SKM-1 treated with dmso at 0.1 percent for 144 hours (cell line): ENCODE results near the gene C14orf93.

Source experiments
- DNase-seq: peaks from one replicate; lab custom pipeline; 2025; ENCODE audit not compliant: unreplicated experiment; lab: John Stamatoyannopoulos, UW

C14orf93 gene

GRCh38 chr14:23009939-23010726 is at the start of gene C14orf93:
Gene C14orf93, minus strand, starts transcription at chr14:23010143. Its CDS starts 11,120 bp downstream, at chr14:22999023.
- peak; percentile 15 for DNase-seq

DNA sequence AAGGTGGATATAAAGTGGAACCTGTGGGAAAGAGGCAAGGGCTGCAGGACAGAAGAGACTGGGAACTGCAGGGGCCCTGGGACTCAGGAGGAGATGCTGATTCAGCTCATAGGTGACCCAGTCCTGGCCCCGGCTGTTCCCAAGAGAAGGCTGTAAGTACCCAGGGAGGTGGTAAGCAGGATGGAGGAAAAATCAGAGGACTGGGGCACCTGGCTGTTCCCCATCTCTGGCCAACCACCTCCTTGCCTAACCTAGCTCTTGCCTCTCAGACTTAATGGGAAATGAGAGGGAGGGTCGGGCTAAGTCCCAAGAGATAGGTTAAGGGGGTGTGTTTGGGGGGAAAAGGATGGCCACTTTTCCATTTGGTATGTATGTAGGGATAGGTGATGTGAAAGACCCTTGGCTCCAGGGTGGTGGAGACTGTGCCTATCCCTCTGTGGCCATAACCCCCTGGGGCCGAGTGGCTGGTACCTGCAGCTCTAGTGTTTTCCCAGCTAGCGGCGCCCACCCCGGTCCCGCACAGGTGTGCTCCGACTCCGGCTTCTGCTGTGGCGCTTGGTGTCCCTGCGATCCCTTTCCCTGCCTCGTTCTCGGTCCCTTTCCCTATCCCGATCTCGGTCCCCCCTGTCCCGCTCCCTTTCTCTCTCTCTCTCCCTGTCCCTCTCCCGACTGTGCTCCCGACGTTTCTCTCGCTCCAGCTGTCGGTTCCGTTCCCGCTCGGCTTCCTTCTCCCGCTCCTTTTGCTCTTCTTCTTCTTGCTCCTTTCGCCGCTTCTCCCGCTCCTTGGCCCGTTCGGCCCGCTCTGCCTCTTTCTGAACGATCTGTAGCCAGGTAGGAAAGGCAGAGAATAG is 48.9 kb upstream of the C14orf93 start:
- DNase-seq: no peak

DNA sequence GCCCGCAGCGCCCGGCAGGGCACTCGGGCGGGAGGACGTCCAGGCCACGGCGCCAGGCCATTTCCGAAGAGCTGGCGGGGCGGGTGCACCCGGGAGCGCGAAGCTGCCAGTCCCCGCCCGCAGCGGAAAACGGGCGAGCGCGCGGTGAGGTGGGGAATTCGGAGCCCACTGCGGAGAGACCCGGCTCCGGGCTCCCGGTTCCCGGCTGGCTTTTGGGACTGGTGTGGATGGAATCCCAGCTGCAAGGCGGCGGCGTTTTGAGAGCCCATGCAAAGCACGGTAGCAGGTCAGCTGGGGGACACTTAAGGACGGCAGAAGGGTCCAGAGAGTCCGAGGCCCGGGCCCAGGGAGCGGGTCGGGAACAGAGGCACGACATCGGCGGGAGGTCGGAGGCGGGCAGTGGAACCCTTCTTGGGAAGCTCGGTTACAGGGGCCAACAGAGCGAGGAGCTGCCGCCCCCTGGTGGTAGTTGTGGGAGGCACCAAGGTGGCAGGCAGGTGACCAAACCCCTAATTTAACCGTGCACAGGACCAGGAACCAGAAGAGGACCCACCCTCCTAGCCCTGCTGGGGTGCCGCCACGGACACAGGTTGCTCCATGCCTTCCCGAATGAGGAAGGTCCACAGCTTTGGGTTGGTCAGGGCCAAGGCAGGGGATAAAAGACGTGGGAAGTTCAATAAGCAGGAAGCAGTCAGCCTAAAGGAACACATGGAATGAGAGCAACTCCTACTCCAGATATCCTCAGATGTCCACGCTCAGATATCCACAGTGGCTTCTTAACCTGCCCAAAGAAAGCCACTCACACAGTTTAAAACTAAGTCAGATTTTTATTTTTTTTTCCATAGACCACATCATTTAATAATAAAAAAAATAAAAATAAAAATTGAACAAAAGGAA is 48.1 kb upstream of the C14orf93 start:
- DNase-seq: no peak

- no peak for DNase-seq
Measured at GRCh38 chr14:23056956-23057756, 47.2 kb upstream of the C14orf93 start, which contains the start of gene CDH24. Gene CDH24, minus strand, starts transcription at chr14:23057520. Its CDS starts 1,787 bp downstream, at chr14:23055733.

GRCh38 chr14:23056145-23056955 is 46.4 kb upstream of the C14orf93 start:
- DNase-seq: no peak

- no peak for DNase-seq
Measured at GRCh38 chr14:23055621-23056144, 45.7 kb upstream of the C14orf93 start.

GRCh38 chr14:23055147-23055550 is 45.2 kb upstream of the C14orf93 start:
- no peak for DNase-seq

DNA sequence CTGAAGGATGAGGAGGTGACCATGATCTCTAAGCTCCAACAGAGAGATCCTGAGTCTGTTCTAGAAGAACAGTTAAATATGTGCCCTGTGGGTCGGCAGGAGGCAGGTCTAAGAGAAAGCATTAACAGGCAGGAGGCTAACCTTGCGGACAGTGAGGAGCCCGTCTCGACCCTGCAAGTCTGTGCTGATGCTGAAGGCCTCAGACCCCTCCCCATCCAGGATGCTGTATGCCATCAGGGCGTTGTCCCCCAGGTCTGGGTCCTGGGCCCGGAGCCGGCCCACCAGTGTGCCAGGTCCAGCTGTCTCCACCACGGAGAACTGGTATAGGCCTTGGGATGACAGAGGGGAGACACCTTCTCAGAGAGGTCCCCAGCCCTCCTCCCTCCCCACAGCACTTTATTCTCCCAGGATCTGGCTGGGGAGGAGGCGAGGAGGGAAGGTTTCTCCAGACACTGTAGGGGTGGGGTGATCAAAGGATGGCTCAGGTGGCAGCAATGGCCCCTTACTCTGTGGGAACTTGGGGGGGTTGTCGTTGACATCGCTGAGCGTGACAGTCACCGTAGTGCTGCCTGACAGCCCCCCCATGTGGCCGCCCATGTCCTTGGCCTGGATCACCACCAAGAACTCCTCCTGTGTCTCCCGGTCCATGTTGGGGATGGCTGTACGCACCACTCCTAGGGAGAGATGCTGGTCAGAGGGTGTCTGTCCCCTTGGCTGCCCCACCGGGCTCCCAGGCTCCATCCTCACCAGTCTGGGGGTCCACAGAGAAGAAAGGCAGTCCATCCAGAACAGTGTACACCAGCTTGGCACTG is 44.3 kb upstream of the C14orf93 start:
- DNase-seq: no peak

DNA sequence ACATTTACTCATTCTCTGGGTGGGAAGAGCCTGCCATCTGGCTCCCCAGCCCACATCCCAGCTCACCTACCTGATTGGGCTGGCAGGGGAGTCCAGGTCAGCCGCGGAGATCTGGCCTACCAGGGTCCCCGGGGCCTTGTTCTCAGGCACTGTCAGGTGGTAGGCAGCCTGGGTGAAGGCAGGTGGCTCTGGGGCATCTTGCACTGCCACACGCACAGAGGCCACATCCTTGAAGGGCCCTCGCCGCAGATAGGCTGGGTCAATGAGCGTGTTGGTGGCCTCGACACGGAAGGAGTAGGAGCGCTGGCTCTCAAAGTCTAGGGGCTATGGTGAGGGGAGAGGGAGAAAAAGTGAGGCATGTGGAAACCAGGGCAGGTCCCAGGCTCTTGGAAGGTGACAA is 43.5 kb upstream of the C14orf93 start:
- DNase-seq: no peak

- no peak for DNase-seq
Measured at GRCh38 chr14:23052671-23053070, 42.7 kb upstream of the C14orf93 start.

DNA sequence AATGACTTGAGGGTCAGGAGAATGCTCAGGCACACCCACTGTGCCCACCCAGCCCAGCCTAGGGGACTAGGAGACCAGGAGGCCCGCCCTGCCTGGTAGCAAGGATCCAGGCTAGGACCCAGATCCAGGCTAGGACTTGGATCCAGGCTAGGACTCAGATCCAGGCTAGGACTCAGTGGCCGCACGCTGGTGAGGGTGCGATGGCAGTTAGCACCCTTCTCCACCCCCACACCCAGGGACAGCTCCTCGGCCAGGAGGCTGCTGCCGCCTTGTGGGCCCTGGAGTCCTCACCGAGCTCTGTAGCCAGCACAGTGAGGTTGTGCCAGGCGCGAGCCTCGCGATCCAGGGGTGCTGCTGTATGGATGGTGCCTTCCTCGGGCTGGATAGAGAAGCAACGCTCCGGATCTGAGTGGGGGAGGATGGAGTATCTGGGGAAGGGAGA is 42.3 kb upstream of the C14orf93 start:
- no peak for DNase-seq

- no peak for DNase-seq
Measured at GRCh38 chr14:23051141-23052057, 41.5 kb upstream of the C14orf93 start.

DNA sequence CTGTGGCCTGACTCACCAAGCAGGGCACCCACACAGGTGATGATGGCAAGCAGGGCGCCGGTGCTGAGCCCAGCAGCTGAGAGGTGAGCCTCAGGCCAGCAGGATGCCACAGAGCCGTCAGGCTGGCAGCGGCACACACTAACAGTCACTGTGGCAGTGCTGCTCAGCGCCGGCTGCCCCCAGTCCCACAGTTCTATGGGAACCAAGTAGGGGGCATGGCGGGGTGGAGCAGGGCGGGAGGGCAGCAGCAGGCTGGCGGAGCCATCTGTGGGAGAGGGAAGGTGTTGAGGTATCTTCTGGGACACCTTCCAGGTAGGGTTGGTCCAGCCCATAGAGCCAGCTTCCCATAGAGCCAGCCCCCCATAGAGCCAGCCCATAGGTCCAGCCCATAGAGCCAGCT is 39.1 kb upstream of the C14orf93 start:
- no peak for DNase-seq

DNA sequence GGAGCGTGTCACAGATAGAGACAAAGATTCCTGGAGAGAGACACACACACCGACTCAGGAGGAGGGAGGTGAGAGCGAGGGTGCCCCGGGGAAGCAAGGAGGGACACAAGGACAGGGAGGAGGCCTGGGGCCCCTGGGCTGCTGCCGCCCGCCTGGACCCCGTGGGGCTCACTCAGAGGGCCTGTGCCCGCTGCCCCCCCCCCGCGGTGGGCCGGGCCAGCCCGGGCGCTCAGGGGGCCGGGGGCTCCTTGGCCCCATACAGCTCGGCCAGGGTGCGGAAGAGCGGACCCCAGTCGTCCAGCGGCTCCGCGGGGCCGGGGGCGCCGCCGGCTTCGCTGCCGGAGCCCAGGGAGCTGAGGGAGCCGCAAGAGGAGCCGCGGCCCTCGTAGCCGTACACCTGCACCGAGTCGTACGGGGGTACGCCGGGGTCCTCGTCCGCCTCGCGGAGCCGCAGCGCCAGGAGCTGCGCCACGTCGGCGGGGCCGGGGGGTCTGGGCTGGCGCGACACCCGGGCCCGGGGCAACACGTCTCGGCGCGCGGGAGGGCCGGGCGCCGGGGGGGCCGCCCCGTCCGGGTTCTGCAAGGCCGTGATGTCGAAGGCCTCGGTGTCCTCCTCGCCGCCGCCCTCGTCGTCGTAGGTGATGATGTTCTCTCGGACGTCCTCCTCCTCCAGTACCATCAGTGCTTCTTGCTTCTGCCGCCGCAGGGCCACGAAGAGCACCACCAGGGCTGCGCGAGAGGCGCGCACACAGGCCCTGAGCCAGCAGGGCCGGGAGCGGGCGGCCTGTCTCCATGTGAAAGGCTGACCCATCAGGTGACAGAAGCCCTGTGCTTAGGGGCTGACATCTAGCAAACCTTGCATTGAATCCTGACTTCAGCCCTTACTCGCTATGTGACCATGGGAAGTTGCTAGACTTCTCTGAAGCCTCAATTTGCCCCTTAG is 38.1 kb upstream of the C14orf93 start:
- DNase-seq: no peak

GRCh38 chr14:23047034-23047634 is 37.2 kb upstream of the C14orf93 start:
- DNase-seq: no peak
